Spleen (tissue), 7 donors: ENCODE results near the gene ATOH8.

Source experiments
- POLR2A ChIP-seq, 3 donors: fragments of 450-650 bp; IDR thresholded peaks; one replicate each; pipeline ENCODE4 v1.5.1; 2017; ENCODE audit warnings: antibody characterized with exemption in 3 of 3, mild to moderate bottlenecking in 1 of 3
- TF ChIP-seq, protein P1 (sequence below), 11 experiments: fragments of 200-600 bp in 7 of 11; fragments of 450-650 bp in 4 of 11; sonication (generic) in 4 of 11; IDR thresholded peaks in 8 of 11; conservative IDR thresholded peaks in 3 of 11; 1 replicate in 7 of 11; 2 replicates in 4 of 11; pipeline versions ENCODE4 v1.4.0 to v1.8.0; 2016 to 2021; ENCODE audit warnings: antibody characterized with exemption in 11 of 11, inconsistent platforms in 4 of 11, mild to moderate bottlenecking in 1 of 11
- donor health status: DM: no; HTN: no; CAD: no; lungs with moderate emphysema.
- donor health status: DM: no; HTN: no; CAD: no.
- donor health status: DM: no; HTN: no; CAD: no.

DNA sequence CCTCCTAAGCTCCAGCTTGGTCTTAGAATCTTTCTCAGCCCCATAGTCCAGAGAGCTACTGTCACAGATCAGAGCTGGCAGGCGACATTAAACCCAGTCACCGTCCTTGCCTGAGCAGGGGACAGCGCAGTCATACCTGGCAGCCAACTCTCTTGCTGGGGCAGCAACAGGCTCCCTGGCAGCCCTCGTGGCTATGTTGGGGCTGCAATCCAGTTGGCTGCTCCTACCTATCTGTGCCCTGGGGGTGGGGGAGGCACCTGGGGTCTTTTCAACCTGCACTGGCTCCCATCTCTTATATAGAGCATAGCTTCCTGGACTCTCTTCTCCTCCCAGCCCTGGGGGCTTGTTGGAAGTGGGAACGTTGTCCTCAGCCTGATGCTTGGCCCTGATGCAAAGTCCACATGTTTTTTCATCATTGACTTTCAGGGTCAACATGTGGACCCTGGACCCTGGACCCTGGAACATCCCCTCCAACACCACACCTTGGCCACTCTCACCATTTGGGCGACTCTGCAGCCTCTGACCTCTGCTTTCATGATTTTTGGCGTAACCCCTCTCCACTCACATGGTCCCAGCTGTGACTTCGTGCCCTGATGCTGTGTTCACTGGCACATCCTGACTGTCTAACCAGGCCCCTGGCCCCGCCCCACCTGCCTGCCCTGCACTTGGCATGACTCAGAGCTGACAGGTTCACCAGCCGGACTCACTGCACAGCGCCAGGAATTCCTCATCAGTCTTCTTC lies 45.6 kb downstream of the ATOH8 start:
- TF ChIP-seq, protein P1, sequence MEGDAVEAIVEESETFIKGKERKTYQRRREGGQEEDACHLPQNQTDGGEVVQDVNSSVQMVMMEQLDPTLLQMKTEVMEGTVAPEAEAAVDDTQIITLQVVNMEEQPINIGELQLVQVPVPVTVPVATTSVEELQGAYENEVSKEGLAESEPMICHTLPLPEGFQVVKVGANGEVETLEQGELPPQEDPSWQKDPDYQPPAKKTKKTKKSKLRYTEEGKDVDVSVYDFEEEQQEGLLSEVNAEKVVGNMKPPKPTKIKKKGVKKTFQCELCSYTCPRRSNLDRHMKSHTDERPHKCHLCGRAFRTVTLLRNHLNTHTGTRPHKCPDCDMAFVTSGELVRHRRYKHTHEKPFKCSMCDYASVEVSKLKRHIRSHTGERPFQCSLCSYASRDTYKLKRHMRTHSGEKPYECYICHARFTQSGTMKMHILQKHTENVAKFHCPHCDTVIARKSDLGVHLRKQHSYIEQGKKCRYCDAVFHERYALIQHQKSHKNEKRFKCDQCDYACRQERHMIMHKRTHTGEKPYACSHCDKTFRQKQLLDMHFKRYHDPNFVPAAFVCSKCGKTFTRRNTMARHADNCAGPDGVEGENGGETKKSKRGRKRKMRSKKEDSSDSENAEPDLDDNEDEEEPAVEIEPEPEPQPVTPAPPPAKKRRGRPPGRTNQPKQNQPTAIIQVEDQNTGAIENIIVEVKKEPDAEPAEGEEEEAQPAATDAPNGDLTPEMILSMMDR (IDR thresholded peaks at IDR 0.05 in 8 of 11, conservative IDR thresholded peaks at IDR 0.05 in 3 of 11): no peak
- TF ChIP-seq POLR2A (IDR thresholded peaks at IDR 0.05): no peak
